Keratinocyte (primary cell): ENCODE data around the gene GPRC5B. TPM values are rescaled to one million over a fixed set of nuclear protein-coding genes. Genes with fewer than 3 reads are reported as not detected.

Experiments used
- DNase-seq: peaks from one replicate; pipeline ENCODE4 v3.0.0-alpha.2; 2011; ENCODE audit warnings: low read depth, missing footprints, low spot score
- FAIRE-seq: peaks from 2 replicates; lab custom pipeline; 2011; peaks lifted over from hg19 to GRCh38; lab: Jason Lieb, UNC
- H2AFZ ChIP-seq: 2 replicates; pipeline ENCODE4 v1.6.0; 2012; ENCODE audit warnings: low read length, control low read depth, inconsistent platforms; ENCODE audit not compliant: control insufficient read depth
- H3K27ac ChIP-seq: 2 replicates; pipeline ENCODE4 v1.5.1; 2011; ENCODE audit warnings: low read length; ENCODE audit not compliant: control insufficient read depth, insufficient read depth
- H3K27me3 ChIP-seq: 3 replicates; pipeline ENCODE4 v1.6.0; 2011; ENCODE audit warnings: low read length; ENCODE audit not compliant: control insufficient read depth, insufficient read depth; ENCODE audit errors: extremely low read depth
- H3K36me3 ChIP-seq, 2 experiments: 2 replicates in 1 of 2; 3 replicates in 1 of 2; pipeline ENCODE4 v1.5.1; 2011; ENCODE audit warnings: low read length in 2 of 2, mild to moderate bottlenecking in 1 of 2; ENCODE audit not compliant: control insufficient read depth in 2 of 2, insufficient read depth in 2 of 2; ENCODE audit errors: extremely low read depth in 1 of 2
- H3K4me1 ChIP-seq: 3 replicates; pipeline ENCODE4 v1.5.1; 2011; ENCODE audit warnings: low read length; ENCODE audit not compliant: control insufficient read depth, insufficient read depth; ENCODE audit errors: extremely low read depth
- H3K4me2 ChIP-seq: 3 replicates; pipeline ENCODE4 v1.6.0; 2011; ENCODE audit warnings: low read depth, low read length; ENCODE audit not compliant: control insufficient read depth, insufficient read depth; ENCODE audit errors: extremely low read depth
- H3K4me3 ChIP-seq, 3 experiments: fragments of 200-600 bp in 1 of 3; sonication (generic) in 1 of 3; 2 replicates in 2 of 3; 3 replicates in 1 of 3; pipeline ENCODE4 v1.5.1; 2011 to 2016; ENCODE audit warnings: low read length in 3 of 3, mild to moderate bottlenecking in 3 of 3, control low read depth in 2 of 3, inconsistent platforms in 1 of 3, low read depth in 1 of 3, mixed read lengths in 1 of 3, mixed run types in 1 of 3, moderate library complexity in 1 of 3; ENCODE audit not compliant: control insufficient read depth in 2 of 3, insufficient read depth in 2 of 3; ENCODE audit errors: extremely low read depth in 1 of 3
- H3K79me2 ChIP-seq: 2 replicates; pipeline ENCODE4 v1.6.0; 2012; ENCODE audit warnings: low read length; ENCODE audit not compliant: control insufficient read depth, insufficient read depth
- H3K9ac ChIP-seq: 3 replicates; pipeline ENCODE4 v1.6.0; 2011; ENCODE audit warnings: low read length; ENCODE audit not compliant: control insufficient read depth, insufficient read depth; ENCODE audit errors: extremely low read depth
- H3K9me1 ChIP-seq: 3 replicates; pipeline ENCODE4 v1.6.0; 2011; ENCODE audit warnings: low read length; ENCODE audit not compliant: control insufficient read depth, insufficient read depth; ENCODE audit errors: extremely low read depth
- H3K9me3 ChIP-seq: 2 replicates; pipeline ENCODE4 v1.5.1; 2012; ENCODE audit warnings: low read depth, low read length; ENCODE audit not compliant: control insufficient read depth
- H4K20me1 ChIP-seq: 3 replicates; pipeline ENCODE4 v1.6.0; 2011; ENCODE audit warnings: low read length; ENCODE audit not compliant: control insufficient read depth, insufficient read depth; ENCODE audit errors: extremely low read depth
- CTCF ChIP-seq, 3 experiments: IDR thresholded peaks in 1 of 3; conservative IDR thresholded peaks in 1 of 3; optimal IDR thresholded peaks in 1 of 3; 2 replicates in 2 of 3; 3 replicates in 1 of 3; pipeline versions ENCODE3 to v1.5.1; 2011; ENCODE audit warnings: low read length in 3 of 3, mild to moderate bottlenecking in 3 of 3, moderate library complexity in 2 of 3, control low read depth in 1 of 3, inconsistent platforms in 1 of 3; ENCODE audit not compliant: insufficient read depth in 2 of 3; ENCODE audit errors: extremely low read depth in 1 of 3
- EZH2 ChIP-seq: IDR thresholded peaks from one replicate; pipeline ENCODE4 v1.6.1; 2012; ENCODE audit warnings: inconsistent platforms, mild to moderate bottlenecking, low read length, moderate library complexity
- dilution Hi-C: fragments of 300-500 bp; cut with MboI; formaldehyde crosslinking; loops from one replicate; pipeline ENCODE4 v1.7.0; 2020; ENCODE audit warnings: low sequenced_read_pairs; ENCODE audit not compliant: extremely low pct_ligation_motif_present
- polyA plus RNA-seq, 5 experiments: library from polyadenylated mRNA; depleted of rRNA in 3 of 5; stranded (reverse) in 3 of 5; stranded (forward) in 1 of 5; unstranded in 1 of 5; fragments of >200 nt; gene quantifications; 1 replicate in 1 of 5; 2 replicates in 3 of 5; 3 replicates in 1 of 5; pipeline versions ENCODE4 v1.2.1 to v1.2.3, GENCODE V29; 2011 to 2012; ENCODE audit warnings: missing spikeins in 2 of 5, low read depth in 1 of 5, low replicate concordance in 1 of 5

Gene GPRC5B
- polyA plus RNA-seq, 1 donor (not counting 4 experiments of a cell fraction or from before 2014, with no cell fraction given): 0.03 TPM

DNA sequence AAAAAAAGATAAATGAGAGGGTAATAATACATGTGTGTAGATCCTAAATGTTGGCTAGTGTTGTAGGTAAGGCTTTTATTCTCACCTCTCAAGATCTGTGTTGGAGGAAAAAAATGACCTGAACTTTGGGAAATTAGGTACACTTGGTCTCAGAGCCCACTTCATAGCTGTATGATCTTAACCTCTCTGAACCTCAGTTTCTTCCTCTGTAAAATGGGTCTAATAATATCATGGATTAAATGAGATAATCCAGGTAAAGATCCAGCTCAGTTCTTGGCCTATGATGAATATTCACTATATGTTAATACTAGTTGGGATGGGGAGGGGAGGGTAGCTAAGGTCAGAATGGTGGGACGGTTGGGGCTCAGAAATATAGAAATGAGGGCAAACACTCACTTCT, 24.3 kb upstream of the GPRC5B start:
- Histone ChIP-seq H3K9ac (no peak overlapping the region), H3K4me2 (no peak overlapping the region), H2AFZ (no peak overlapping the region), H3K4me3 (no peak overlapping the region), H3K9me1 (no peaks in the 10 kb centered on the region), H3K36me3 (no peaks in the 10 kb centered on the region), H4K20me1 (no peaks in the 10 kb centered on the region), H3K9me3 (no peaks in the 10 kb centered on the region), H3K27ac (no peak overlapping the region), H3K27me3 (no peaks in the 10 kb centered on the region), H3K79me2 (no peaks in the 10 kb centered on the region), H3K4me1 (no peaks in the 10 kb centered on the region)
- dilution Hi-C loops: no loop called here
- DNase-seq (no peak), FAIRE-seq (no peak)
- TF ChIP-seq EZH2 (no peak), CTCF (optimal IDR thresholded peaks at IDR 0.05 in 1 of 3, IDR thresholded peaks at IDR 0.05 in 1 of 3, conservative IDR thresholded peaks at IDR 0.05 in 1 of 3; ENCODE audit: extremely low read depth in 1 of 3, insufficient read depth in 2 of 3, low read length in 3 of 3) (no peak)

DNA sequence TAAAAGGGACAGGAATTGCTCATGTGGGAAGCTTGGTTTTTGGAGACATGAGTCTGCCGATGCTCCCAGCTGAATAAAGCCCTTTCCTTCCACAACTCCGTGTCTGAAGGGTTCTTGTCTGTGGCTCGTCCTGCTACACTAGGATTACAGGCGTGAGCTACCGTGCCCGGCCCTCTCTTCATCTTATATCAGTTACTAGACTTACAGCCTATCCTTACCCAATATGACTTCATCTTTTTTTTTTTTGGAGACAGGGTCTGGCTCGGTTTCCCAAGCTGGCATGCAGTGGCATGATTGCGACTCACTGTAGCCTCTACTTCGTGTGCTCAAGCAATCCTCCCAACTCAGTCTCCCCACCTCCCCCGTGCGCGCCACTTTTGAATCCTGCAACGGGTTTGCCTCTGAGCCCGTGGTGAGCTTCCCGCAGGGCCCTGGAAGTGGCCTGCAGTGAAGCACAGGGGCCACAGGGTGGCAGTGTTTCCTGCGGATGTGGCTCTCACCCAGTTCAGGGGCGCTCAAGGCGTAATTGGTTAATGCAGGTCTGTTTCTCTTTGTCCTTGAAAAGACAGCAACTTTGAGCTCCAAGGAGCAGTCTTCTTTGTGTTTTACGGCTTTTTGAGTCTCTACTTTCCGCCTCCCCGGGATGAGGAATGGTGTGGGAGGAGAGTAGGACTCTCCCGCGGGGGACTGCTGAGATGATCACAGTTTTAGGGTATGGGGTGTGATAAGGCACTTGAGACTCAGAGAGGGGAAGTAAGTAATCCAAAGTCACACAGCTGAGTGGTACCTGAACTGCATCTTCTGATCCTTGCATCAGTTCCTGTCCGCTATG, 22.7 kb upstream of the GPRC5B start:
- H3K27ac ChIP-seq: no peak overlapping the region
- no peak overlapping the region for H2AFZ ChIP-seq
- dilution Hi-C loops: no loop called here
- no peaks in the 10 kb centered on the region for H3K27me3 ChIP-seq
- no peak for TF ChIP-seq EZH2
- peak; percentile 87 to 95 (median 94) for TF ChIP-seq CTCF (optimal IDR thresholded peaks at IDR 0.05 in 1 of 3, IDR thresholded peaks at IDR 0.05 in 1 of 3, conservative IDR thresholded peaks at IDR 0.05 in 1 of 3; ENCODE audit: extremely low read depth in 1 of 3, insufficient read depth in 2 of 3, low read length in 3 of 3)
- FAIRE-seq: no peak
- H3K4me3 ChIP-seq: no peak overlapping the region
- no peaks in the 10 kb centered on the region for H3K79me2 ChIP-seq
- no peaks in the 10 kb centered on the region for H3K36me3 ChIP-seq
- DNase-seq: no peak
- H3K9ac ChIP-seq: no peak overlapping the region
- H4K20me1 ChIP-seq: no peaks in the 10 kb centered on the region
- no peaks in the 10 kb centered on the region for H3K4me1 ChIP-seq
- no peaks in the 10 kb centered on the region for H3K9me3 ChIP-seq
- no peaks in the 10 kb centered on the region for H3K9me1 ChIP-seq
- no peak overlapping the region for H3K4me2 ChIP-seq
